Glomerular visceral epithelial cell (primary cell): Measurements from ENCODE around the gene DSEL.

ENCODE experiments used
- DNase-seq: peaks from one replicate; pipeline ENCODE4 v3.0.0-alpha.2; 2016; ENCODE audit errors: extremely low spot score

DSEL gene

GRCh38 chr18:67516539-67517443 lies at the start of gene DSEL:
TSS of gene DSEL (minus strand) at chr18:67516720. CDS start at chr18:67514608, 2,112 bp downstream.
- peak; percentile 98 for DNase-seq

GRCh38 chr18:67553437-67553836 lies 36.9 kb upstream of the DSEL start:
- DNase-seq = no peak

- peak; percentile 54 for DNase-seq
Observed at GRCh38 chr18:67550872-67551520, 34.5 kb upstream of the DSEL start.

DNA sequence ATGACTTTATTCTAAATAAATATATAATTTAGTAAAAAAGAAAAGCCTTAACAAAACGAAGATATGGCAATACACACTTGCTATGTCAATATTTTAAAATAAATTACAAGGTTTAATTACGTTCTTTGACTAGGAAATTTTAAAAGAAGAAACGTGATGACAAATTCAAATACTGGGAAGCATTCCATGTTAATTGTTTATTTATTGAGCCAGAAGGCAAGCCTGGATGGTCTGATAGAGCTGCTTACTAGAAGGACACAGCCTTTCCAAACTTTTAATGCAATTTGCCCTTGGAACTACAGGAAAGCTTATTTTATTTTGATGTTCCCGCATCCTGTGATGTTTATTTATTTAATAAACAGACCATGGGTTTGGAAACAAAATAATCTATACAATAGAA lies 33.4 kb upstream of the DSEL start:
- DNase-seq = no peak

GRCh38 chr18:67545681-67546080 lies 29.2 kb upstream of the DSEL start:
- DNase-seq = no peak

DNA sequence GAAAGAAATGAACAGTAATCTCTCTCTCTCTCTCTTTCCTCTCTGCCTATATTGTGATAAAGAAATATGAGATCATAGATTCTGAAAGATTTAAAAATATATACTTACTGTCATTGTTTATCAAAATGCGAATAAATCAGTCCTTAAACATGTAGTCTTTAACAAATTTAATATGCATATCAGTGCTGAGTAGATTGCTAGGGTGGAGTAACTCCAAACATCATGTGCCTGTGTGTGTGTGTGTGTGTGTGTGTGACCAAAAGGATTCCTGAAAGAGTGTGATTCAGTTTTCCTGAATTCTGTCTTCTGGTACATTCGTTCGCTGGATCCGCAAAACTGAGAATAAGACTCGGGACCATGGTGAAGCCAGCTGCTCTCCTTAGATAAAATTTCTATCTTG lies 24.0 kb upstream of the DSEL start:
- no peak for DNase-seq

DNA sequence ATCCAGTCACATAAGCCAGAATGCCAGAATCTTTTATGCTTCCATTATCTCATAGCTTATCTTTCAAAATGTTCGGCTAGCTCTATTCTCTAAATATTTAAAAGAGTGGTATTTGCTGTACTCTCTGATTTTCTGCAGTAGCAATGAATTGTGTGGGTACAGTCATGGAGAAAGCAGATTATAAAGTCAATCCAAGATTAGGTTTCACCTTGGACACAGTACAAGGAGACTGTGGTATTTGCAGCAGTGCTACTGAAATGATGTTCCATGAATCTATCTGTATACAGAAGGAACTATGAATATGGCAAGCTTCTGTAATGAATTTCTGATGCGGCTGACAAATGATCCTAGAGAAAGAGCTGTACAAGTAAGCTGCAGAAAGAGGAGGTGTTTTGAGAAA lies 15.4 kb upstream of the DSEL start:
- no peak for DNase-seq

- peak; percentile 93 for DNase-seq
Observed at GRCh38 chr18:67525328-67526099, 9.0 kb upstream of the DSEL start.

DNA sequence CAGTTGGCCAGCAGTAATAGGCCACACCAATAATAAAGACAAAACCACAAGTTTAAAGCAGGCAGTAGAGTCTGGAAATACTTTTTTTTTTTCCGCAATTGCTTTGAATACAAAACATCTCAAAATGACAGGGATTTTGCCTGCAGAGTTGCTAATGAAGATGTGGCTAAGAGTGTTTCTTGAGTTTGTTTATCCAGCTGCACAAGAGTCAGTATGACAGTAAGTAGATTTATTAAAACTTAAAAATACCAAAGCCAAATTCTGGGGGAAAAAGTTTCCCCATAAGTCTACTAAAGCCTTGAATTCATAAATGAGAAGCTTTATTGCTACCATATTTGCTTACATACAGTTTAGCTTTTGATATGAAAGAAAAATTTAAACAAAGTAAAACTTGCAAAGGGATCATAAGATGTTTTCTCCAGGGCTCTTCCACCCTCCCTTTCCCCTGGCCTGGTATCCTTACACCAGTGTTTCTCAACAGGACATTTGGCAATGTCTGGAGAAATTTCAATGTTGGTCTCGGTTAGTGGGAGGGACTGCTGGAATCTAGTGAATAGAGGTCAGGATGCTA lies 3.9 kb upstream of the DSEL start:
- no peak for DNase-seq

GRCh38 chr18:67519592-67519991 lies 3.1 kb upstream of the DSEL start:
- DNase-seq = no peak

GRCh38 chr18:67518566-67518965 lies 2.0 kb upstream of the DSEL start:
- DNase-seq = no peak

DNA sequence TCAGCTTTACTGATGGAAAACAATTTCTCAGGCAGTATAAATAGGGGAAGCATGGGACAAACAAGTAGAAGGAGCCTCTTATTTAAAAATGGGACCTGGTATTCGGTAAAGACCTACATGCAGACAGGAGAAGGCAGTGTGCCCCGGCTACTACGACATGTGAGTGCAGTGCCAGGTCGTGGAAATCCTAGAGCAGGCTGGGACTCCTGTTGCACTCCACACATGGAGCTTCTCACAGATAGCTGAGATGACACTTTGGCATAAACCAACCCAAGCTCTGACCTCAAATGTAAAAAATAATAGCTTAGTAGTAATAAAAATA lies 885 bp upstream of the DSEL start:
- peak; percentile 23 for DNase-seq

DNA sequence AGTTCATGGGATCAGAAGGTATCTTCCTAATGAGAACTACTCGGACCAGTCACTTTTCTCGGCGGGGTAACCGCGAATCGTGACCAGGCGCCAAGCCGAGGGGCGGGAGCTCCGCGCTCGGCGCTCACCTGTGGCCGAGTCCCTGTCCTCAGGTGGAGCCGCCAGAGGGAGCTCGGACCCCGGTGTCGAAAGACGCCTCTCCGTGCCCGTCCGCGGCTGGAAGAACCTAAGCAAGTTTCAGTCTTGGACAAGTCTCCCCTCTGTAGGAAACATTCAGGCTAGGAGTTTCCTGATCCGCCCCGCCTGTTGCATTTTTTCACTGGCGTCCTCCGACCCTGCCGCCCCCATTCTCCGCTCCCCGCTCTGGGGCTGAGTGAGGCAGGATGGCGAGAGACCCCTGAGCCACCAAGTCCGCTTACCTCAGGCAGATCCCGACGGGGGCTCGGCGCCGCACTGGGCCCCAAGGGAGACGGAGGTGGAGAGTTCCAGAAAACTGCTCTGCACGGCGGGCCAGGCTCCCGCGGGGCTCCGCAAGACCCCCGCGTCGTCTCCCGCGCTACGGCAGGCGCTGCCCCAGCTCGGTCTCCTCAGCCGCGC lies 480 bp downstream of the DSEL start:
- DNase-seq = peak; percentile 92

DNA sequence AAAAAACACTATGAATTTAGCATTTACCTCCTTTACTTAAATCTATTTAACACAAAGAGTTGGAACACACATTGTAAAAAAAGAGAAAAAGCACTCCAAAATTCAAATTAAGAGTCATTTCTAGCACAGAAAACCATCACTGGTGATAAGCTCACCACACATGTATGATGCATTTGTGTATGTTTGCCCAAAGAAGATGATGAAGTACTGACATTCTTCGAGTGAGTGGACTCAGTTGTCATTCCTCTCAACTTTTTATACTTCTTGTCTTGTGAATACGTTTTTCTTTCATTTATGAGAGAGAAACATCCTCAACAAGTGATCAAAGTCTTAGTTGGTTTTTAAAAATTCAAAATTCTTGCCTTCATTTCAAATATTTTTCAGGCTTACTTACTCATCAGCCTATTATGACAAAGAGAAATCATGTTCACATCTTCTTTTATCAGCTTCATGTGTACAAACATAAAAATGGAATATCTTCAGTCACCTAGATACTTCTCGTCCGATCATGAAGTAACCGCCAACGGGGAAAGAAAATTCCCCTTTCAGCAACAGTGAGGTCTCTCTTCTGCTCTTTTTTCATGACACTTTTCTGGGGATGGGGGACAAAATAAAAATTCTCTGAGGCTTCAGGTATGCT lies 1.5 kb downstream of the DSEL start:
- DNase-seq = peak; percentile 6

DNA sequence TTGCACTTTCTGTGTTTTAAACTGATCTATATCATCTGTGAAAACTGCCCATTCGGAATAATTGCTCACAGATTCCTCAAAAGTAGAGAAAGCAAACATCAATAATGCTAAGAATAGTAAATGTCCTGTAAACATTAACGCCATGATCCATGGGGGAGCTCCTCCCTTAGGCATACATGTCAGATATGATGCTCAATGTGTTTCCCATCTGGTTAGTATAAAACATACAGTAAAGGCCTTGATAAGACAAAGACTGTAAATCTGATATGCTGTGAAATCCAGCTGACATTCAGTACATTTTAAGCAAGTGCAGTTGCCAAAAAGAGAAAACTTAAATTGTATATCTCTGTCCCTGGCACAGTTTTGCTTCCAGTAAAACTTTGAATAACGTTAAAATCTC lies 2.1 kb downstream of the DSEL start:
- DNase-seq = no peak

- DNase-seq = peak; percentile 10
Observed at GRCh38 chr18:67513280-67513679, 3.2 kb downstream of the DSEL start.

DNA sequence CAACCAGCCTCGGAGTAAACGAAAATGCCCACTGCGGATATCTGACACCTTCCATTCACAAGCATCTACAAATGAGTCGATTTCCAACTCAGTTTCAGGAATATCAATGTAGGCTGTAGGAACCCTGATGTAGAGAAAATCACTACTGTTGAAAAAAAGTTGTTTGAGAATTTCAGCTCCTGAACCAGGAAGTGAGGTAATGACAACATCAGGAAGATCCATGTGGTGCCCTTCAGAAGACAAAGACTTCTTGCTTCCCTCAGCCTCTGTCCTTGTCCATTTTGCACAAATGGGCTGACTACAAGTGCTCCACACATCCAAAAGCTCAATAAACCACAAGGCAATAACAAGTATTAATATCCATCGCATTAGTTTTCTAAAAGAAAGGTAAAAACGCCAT lies 4.7 kb downstream of the DSEL start:
- DNase-seq = no peak

DNA sequence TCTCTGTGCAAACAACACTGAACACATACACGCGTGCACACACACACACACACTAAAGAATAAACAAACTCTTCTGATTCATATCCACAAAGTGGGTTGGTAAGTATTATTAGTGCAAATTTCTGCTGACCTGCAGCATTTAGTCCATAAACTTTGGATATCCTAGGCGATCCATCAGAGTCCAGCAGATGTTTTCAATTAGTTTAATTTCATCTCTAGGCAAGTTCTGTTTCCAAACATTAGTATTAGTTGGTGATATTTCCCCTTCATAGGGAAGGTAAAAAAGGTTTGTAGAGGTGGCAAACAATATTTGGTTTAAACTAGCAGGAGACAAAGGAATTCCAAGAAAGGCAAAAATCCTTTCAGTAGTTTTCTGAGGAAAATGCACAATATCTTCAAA lies 5.7 kb downstream of the DSEL start:
- DNase-seq = no peak

DNA sequence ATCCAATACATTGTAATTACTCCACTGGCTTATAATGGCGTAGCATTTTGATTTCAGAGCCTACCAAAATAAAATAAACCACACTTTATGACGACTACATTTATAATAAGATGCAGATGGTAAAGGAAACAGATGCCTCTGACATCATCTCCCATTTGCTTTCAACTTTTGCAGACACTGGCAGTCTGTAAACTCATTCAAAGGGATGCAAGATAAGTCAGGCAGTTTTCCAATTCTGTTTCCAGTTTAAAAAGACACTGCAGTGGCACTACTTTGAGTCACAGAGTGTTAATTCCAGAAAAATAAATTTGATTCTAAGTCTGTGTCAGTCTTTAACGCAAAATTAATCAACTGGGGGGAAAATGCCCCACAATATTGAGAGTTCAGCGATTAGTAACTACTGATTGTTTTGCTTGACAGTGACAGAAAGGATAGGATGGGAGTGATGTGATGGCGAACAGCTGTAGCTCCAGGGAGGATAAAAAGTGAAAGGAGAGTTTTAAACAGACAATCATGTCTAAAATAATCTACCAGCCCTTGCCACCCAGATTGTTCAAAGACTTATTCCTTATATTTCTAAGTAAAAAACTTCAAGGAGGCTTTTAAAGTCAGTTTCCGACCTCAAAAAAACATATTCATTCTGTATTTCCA lies 6.7 kb downstream of the DSEL start:
- no peak for DNase-seq

DNA sequence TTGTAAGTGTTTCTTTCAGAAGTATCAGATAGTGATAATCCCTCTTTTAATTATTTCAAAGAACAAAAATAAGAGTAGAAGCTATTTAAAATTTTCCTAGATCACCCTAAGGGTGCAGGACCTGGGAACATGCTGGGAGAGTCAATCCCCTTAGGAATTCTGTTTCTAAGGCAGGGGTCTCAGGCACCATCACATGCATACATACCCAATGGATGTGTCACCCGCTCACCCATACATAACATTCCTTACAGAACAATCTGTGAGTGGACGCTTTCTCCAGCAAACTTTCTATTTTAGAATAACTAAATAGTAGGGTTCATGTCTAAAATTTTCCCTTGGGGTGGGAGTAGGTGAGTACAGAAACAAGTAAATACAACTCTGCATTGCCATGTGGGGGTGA lies 8.4 kb downstream of the DSEL start:
- peak; percentile 29 for DNase-seq

DNA sequence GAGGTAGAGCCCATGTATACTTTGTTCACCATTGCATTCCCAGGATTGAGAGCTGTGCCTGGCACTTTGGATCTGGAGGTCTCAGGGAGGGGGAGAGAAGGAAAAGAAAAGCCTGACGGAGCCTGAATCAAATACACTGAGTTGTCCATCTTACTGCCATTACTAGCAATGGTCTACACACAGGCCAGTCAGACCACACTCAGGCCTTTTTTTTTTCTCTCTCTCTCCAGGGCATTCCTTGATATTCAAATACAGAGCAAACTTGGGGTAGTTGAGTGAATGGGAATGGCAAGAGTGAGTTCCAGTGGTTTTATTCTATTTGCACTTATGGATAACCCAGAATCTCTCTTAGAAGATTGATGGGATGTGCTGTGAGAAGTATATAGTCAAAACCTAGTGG lies 11.8 kb downstream of the DSEL start:
- DNase-seq = no peak
